Muscle of leg (tissue), 11 donors: ENCODE data around the gene OSBP2. TPM values are rescaled to one million over a fixed set of nuclear protein-coding genes. Genes with fewer than 3 reads are reported as not detected.
A peak's percentile ranks its signal among the peaks of the same experiment; 100 is the strongest.
"Not testable (repeated sequence)": the region's sequence is repeated elsewhere in the genome, so short reads cannot be mapped to it uniquely, and the experiment has no call there.

ENCODE experiments used
- DNase-seq: peaks from one replicate; pipeline ENCODE4 v3.0.0; 2013
- H3K27ac ChIP-seq: one replicate; pipeline ENCODE4 v1.5.1; 2013; ENCODE audit warnings: mild to moderate bottlenecking, low read length, control low read depth
- H3K27me3 ChIP-seq: one replicate; pipeline ENCODE4 v1.6.1; 2013; ENCODE audit warnings: low read length; ENCODE audit not compliant: control insufficient read depth, insufficient read depth
- H3K36me3 ChIP-seq: one replicate; pipeline ENCODE4 v1.6.1; 2013; ENCODE audit warnings: low read length; ENCODE audit not compliant: control insufficient read depth, insufficient read depth
- H3K4me1 ChIP-seq: one replicate; pipeline ENCODE4 v1.6.1; 2013; ENCODE audit warnings: low read length; ENCODE audit not compliant: control insufficient read depth, insufficient read depth
- H3K4me3 ChIP-seq: one replicate; pipeline ENCODE4 v1.5.1; 2013; ENCODE audit warnings: low read length, control low read depth
- H3K9me3 ChIP-seq: replicated peaks from 2 replicates; pipeline ENCODE4 v1.6.1; 2013; ENCODE audit warnings: low read depth, low read length; ENCODE audit not compliant: control insufficient read depth
- WGBS: methylation state at CpG from one replicate; pipeline ENCODE4 v1.1.5; 2013; ENCODE audit warnings: missing lambda C conversion rate; ENCODE audit not compliant: insufficient coverage; 5-methylcytosine and 5-hydroxymethylcytosine counted together
- polyA plus RNA-seq, 8 donors: library from polyadenylated mRNA; unstranded; fragments of 120-200 nt; gene quantifications; one replicate each; pipeline versions ENCODE4 v1.2.1 to v1.2.3, GENCODE V29; 2013; ENCODE audit warnings: inconsistent platforms in 1 of 8, low replicate concordance in 1 of 8; ENCODE audit not compliant: insufficient read length in 8 of 8, insufficient read depth in 1 of 8
- total RNA-seq: library from RNA; stranded (reverse); fragments of 120-200 nt; gene quantifications from one replicate; pipeline ENCODE4 v1.2.4, GENCODE V29; 2013

OSBP2 gene
- total and polyA plus RNA-seq, 9 donors: 2.7 to 7.5 (median 4.5) TPM

- no peak for DNase-seq
- no peaks in the 10 kb centered on the region for H3K36me3 ChIP-seq
- no peaks in the 10 kb centered on the region for H3K4me1 ChIP-seq
- H3K27me3 ChIP-seq: peaks cover 10% of the 10 kb centered on the region
- no peak overlapping the region for H3K27ac ChIP-seq
- H3K4me3 ChIP-seq: no peak overlapping the region
- WGBS: 80% methylated on average over 5 of the region's 6 CpGs
- no peaks in the 10 kb centered on the region for H3K9me3 ChIP-seq
Observed at GRCh38 chr22:30674482-30674881, 20.2 kb upstream of the OSBP2 start.

- Histone ChIP-seq H3K4me1 (no peaks in the 10 kb centered on the region), H3K36me3 (no peaks in the 10 kb centered on the region), H3K9me3 (no peaks in the 10 kb centered on the region), H3K4me3 (no peak overlapping the region), H3K27ac (no peak overlapping the region), H3K27me3 (peaks cover 10% of the 10 kb centered on the region)
- 23% methylated on average over 8 of the region's 9 CpGs for WGBS
- no peak for DNase-seq
Observed at GRCh38 chr22:30675436-30675835, 19.2 kb upstream of the OSBP2 start.

- H3K9me3 ChIP-seq, H3K4me1 ChIP-seq, H3K4me3 ChIP-seq, H3K27ac ChIP-seq, DNase-seq, H3K36me3 ChIP-seq: not testable (repeated sequence)
- peaks cover 10% of the 10 kb centered on the region for H3K27me3 ChIP-seq
- whole genome bisulfite sequencing: 63% methylated on average over 2 of the region's 3 CpGs
Observed at GRCh38 chr22:30676565-30676964, 18.1 kb upstream of the OSBP2 start.

GRCh38 chr22:30679895-30680690 is 14.6 kb upstream of the OSBP2 start:
- not testable (repeated sequence) for DNase-seq, H3K4me1 ChIP-seq
- 94% methylated on average over 3 of the region's 12 CpGs for WGBS

GRCh38 chr22:30680991-30681770 is 13.5 kb upstream of the OSBP2 start:
- no peak overlapping the region for H3K27ac ChIP-seq
- peak; percentile 11 for DNase-seq
- WGBS: no CpG with 5 or more reads among the region's 1 CpG
- H3K4me3 ChIP-seq: no peak overlapping the region
- peaks cover 9% of the 10 kb centered on the region for H3K27me3 ChIP-seq
- H3K36me3 ChIP-seq: no peaks in the 10 kb centered on the region
- H3K9me3 ChIP-seq: no peaks in the 10 kb centered on the region
- no peaks in the 10 kb centered on the region for H3K4me1 ChIP-seq

More at GRCh38 chr22:30679895-30680690, 14.6 kb upstream of the OSBP2 start:
- H3K36me3 ChIP-seq, H3K27ac ChIP-seq, H3K4me3 ChIP-seq, H3K27me3 ChIP-seq, H3K9me3 ChIP-seq: not testable (repeated sequence)

GRCh38 chr22:30681831-30682230 is 12.8 kb upstream of the OSBP2 start:
- Histone ChIP-seq H3K36me3 (no peaks in the 10 kb centered on the region), H3K4me3 (no peak overlapping the region), H3K4me1 (no peaks in the 10 kb centered on the region), H3K9me3 (no peaks in the 10 kb centered on the region), H3K27ac (no peak overlapping the region), H3K27me3 (peaks cover 7% of the 10 kb centered on the region)
- no peak for DNase-seq
- 16% methylated on average over 2 of the region's 2 CpGs for WGBS

GRCh38 chr22:30685178-30685577 is 9.5 kb upstream of the OSBP2 start:
- no peaks in the 10 kb centered on the region for H3K36me3 ChIP-seq
- H3K9me3 ChIP-seq: no peaks in the 10 kb centered on the region
- no peak for DNase-seq
- no CpG with 5 or more reads among the region's 7 CpGs for WGBS
- no peaks in the 10 kb centered on the region for H3K4me1 ChIP-seq
- H3K27me3 ChIP-seq: peaks cover 4% of the 10 kb centered on the region
- no peak overlapping the region for H3K4me3 ChIP-seq
- H3K27ac ChIP-seq: no peak overlapping the region

- H3K27me3 ChIP-seq: peaks cover 4% of the 10 kb centered on the region
- H3K4me1 ChIP-seq: no peaks in the 10 kb centered on the region
- H3K4me3 ChIP-seq: no peak overlapping the region
- 70% methylated on average over 2 of the region's 4 CpGs for WGBS
- no peaks in the 10 kb centered on the region for H3K36me3 ChIP-seq
- H3K27ac ChIP-seq: no peak overlapping the region
- no peaks in the 10 kb centered on the region for H3K9me3 ChIP-seq
- no peak for DNase-seq
Observed at GRCh38 chr22:30687358-30687757, 7.3 kb upstream of the OSBP2 start.

GRCh38 chr22:30689622-30690021 is 5.1 kb upstream of the OSBP2 start:
- H3K36me3 ChIP-seq: no peaks in the 10 kb centered on the region
- peaks cover 15% of the 10 kb centered on the region for H3K27me3 ChIP-seq
- H3K27ac ChIP-seq: no peak overlapping the region
- H3K4me3 ChIP-seq: no peak overlapping the region
- peaks cover 5% of the 10 kb centered on the region for H3K4me1 ChIP-seq
- no CpG with 5 or more reads among the region's 1 CpG for WGBS
- no peak for DNase-seq
- H3K9me3 ChIP-seq: no peaks in the 10 kb centered on the region

GRCh38 chr22:30691204-30691603 is 3.5 kb upstream of the OSBP2 start:
- Histone ChIP-seq H3K27ac (no peak overlapping the region), H3K9me3 (no peaks in the 10 kb centered on the region), H3K27me3 (peaks cover 25% of the 10 kb centered on the region), H3K4me1 (peaks cover 12% of the 10 kb centered on the region), H3K36me3 (no peaks in the 10 kb centered on the region), H3K4me3 (no peak overlapping the region)
- no peak for DNase-seq
- WGBS: 100% methylated on average over 1 of the region's 1 CpG
